ENCODE results near the gene RELA.

Gene RELA

DNA sequence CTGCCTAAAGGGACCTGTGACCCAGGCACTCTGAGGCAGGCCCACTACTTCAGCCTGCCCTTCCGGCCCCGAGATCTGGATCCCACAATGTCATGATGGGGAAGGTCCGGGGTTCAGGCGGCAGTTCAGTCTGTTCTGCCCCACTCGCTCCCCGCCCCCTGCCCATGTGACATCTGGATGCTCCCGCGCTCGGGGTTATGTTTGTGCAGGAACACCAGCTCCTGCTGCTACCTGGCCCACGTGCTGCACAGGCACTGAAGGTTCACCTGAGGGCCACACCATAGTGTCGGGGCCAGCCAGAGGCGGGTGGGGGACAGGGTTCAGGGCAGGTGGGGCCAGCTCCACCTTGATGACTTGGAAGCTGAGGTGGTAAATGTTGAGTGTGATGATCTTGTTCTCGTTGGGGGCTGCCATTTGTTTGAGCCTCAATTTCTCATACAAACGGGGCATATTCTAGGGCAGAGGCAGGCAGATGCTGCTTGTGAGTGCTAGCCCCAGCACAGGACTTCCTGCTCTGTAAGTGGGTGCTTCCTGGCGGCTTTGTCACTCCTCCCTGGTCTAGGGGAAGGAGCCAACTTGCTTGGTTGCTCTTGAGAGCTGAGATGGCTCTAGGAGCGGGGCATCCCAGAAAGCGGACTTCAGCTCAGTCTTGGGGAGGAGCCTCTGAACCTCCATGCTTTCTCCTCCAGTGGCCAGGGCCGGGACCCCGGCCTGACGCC is 29.2 kb downstream of the RELA start:
- DNase-seq (ENCODE audit: low spot score), result no peak

DNA sequence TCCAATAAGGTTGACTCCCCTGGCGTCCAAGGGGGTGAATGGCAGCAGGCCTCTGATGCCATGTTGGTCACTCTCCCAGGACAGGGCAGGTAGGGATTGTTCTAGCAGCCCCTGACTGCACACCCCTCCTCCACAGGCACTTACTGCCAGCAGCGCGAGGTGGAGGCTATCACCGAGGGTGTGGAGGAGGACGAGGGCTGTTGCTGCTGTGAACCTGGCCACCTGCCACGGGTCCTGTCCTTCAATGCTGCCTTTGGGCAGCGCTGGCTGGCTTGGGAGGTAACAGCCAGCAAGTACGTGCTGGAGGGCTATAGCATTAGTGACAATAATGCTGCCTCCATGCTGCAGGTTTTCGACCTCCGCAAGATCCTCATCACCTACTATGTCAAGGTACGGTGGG is 32.5 kb downstream of the RELA start:
- DNase-seq (ENCODE audit: low spot score), result no peak

DNA sequence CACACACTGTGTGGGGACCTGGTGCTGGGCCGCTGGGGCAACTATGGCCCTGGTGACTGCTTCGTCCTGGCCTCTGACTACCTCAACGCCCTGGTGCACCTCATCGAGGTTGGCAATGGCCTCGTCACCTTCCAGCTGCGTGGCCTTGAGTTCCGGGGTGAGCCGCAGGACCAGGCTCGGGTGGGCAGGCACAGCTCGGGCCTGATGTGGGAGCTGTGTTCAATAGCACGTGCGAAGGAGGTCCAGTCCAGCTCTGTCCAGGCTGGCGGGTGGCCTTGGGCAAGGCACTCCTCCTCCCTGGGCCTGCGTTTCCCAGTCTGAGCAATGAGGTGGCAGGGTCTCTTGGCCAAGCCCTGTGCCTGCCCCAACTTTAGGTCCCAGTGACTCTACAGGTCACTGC is 33.1 kb downstream of the RELA start:
- DNase-seq (ENCODE audit: low spot score), result no peak

DNA sequence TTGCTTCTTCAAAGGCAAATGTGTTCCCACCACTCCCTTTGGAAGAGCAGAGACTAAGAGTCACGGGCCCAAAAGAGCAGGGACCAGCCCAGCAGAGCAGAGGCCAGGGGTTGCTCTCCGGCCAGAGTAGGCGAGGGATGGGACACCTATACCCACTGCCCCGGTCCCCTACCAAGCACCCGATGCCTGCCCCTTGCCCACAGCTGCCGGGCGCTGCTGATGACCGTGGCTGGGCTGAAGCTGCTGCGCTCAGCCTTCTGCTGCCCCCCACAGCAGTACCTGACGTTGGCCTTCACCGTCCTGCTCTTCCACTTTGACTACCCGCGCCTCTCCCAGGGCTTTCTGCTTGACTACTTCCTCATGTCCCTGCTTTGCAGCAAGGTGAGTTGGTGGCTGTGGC is 35.5 kb downstream of the RELA start:
- no peak for DNase-seq (ENCODE audit: low spot score)

DNA sequence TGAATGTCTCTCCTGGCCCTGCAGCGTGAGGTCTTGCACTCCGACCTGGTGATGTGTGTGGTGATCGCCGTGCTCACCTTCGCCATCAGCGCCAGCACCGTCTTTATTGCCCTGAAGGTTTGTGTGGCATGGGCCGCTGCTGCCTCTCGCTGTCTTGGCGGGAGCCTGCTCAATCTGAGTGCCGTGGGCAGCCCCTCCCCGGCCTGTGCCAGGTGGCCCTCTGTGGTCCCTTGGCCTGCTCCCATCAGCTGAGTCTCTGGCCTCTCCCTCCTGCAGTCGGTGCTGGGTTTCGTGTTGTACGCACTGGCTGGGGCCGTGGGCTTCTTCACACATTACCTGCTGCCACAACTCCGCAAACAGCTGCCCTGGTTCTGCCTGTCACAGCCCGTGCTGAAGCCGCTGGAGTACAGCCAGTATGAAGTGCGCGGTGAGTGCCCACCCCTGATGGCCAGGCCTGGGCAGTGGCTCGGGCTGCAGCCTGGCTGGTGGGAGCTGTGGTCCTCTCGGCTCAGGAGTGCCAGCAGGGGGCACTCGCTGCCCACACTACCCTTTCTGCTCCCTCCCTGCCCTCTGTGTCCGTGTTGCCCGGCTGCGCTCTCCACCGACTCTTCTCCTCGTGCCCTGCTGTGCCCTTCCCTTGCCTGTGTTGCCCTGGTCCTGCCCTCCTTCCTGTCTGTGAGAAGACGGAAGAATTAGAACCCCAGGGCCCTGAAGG is 36.9 kb downstream of the RELA start:
- DNase-seq (ENCODE audit: low spot score), result peak; percentile 52

DNA sequence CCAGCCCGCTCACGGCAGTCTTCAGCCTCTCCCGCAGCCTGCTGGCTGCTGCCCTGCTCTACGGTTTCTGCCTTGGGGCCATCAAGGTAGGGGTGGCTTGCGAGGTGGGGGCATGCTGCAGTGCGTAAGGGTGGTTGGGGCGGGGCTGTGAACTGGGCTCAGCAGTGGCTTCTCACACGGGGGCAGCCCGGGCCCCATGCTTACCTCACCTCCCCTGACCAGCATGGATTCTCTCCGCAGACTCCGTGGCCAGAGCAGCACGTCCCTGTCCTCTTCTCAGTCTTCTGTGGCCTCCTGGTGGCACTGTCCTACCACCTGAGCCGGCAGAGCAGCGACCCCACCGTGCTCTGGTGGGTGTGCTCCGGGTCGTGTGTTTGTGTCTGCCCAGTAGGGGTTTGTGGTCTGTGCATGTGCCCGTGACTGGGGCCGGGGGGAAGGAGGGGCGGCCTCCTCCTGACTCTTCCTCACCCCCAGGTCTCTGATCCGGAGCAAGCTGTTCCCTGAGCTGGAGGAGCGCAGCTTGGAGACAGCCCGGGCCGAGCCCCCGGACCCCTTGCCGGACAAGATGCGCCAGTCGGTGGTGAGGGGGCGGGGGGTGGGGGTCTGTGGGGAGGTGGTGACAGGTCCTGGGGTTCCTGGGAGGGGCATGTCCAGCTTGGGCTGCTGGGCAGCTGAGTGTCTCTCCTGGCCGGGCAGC is 37.6 kb downstream of the RELA start:
- no peak for DNase-seq (ENCODE audit: low spot score)

DNA sequence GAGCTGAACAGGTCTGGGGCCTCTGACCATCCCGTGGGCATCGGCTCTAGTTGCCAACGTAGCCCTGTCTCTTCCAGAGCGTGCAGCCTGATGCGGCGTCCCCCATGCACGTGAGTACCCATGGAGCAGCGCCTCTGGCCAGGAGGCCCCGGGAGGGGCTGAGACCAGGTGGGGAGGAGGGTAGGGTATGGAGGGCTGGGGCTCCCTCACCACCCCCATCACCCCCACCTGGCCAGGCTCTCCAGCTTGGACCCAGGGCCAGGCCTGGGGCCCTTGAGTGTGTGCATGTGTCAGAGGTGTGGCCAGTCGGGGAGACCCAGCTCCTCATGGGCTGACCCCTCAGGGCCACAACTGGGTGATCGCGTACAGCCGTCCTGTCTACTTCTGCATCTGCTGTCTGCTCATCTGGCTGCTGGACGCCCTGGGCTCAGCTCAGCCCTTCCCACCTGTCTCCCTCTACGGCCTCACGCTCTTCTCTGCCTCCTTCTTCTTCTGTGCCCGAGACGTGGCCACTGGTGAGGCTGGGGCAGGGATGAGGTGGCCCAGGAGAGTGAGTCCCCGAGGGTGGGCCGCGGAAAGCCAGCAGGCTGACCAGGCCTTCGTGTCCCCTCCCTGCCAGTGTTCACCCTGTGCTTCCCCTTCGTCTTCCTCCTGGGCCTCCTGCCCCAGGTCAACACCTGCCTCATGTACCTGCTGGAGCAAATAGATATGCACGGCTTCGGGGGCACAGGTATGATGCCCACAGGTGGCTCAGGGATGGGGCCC is 38.7 kb downstream of the RELA start:
- no peak for DNase-seq (ENCODE audit: low spot score)

DNA sequence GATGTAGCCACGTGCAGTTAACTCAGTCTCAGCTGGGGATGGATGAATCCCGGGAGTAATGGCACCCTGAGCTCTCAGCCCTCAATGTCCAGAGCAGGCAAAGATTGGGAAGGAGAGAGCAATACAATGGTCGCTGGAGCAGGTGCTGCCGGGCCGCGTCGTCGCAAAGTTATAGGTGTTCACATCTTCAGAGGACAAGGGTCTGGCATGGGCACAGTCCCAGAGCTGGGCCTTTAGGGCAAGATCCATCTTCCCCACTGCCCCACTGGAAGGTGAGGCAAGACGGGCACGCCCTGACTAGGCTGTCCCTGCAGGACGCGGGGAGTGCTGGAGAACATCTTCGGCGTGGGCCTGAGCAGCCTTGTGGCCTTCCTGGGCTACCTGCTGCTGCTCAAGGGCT is 39.5 kb downstream of the RELA start:
- no peak for DNase-seq (ENCODE audit: low spot score)

DNA sequence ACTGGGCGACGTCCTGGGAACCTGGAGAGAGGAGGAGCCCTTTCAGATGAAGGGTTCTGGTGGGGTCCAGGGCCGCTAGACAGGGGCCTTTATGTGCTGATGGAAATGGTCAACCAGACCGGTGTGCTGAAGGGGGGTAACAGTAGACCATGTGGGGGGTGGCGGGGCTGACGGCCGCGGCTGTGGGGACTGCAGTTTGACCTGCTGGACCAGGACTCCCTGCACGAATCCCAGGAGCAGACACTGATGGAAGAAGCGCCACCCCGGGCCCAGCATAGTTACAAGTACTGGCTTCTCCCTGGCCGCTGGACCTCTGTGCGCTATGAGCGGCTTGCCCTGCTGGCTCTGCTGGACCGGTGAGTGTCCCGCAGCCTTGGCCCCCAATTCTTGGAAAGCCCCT is 40.7 kb downstream of the RELA start:
- no peak for DNase-seq (ENCODE audit: low spot score)

DNA sequence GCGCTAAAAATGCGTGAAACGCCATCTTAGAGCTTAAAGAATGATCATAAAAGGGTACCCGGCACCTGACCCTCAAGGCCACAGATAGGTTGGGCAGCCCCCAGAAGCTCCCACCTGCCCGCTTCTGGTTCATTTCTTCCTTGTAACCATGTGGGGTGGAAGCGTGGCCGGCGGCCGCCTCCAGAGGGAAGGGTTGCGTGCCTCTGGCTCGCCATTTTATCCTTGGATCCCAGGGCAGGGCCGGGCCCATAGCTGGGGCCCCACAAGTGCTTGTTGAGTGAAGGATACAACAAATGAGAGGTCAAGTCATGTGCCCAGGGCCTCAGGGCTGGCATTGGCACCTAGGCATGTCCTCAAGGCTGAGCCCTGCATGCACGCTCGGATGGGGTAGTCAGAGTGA is 41.3 kb downstream of the RELA start:
- no peak for DNase-seq (ENCODE audit: low spot score)

DNA sequence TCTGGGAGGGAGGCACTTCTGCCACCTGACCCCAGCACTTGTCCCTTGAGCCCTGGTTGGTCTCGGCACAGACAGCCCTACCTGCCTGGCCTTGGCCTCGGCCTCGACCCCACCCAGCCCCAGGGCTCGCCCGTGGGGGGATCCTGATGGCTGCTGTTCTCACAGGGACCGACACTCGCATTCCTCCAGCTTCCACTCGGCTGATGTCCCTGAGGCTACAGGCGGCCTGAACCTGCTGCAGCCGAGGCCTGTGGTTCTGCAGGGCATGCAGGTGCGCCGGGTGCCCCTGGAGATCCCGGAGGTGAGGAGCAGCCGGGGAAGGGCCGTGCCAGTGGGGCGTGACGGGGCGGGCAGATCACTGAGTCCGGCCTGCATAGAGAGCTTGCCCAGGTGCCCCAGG is 42.0 kb downstream of the RELA start:
- DNase-seq (ENCODE audit: low spot score), result no peak

DNA sequence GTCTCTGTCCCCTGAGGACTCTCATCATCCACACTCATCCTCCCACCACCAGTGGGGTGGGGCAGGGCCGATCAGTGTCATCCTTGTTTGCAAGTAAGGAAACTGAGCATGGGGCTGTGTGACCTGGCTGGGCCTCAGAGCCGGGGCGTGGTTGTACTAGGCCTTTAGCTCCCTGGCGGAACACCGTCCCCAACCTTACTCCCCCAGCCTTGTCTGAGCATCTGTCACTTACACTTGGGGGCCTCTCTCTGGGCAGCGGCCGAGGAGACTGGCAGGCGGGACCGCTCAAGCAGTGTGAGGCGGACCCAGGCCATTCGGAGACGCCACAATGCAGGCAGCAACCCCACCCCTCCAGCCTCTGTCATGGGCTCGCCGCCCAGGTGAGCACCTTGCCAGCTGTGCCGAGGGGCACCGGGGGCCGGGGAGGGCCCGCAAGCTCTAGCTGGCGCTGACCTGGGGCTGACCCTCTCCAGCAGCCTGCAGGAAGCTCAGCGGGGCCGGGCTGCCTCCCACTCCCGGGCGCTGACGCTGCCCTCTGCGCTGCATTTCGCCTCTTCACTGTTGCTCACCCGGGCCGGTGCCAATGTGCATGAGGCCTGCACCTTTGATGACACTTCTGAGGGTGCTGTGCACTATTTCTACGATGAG is 43.3 kb downstream of the RELA start:
- no peak for DNase-seq (ENCODE audit: low spot score)

DNA sequence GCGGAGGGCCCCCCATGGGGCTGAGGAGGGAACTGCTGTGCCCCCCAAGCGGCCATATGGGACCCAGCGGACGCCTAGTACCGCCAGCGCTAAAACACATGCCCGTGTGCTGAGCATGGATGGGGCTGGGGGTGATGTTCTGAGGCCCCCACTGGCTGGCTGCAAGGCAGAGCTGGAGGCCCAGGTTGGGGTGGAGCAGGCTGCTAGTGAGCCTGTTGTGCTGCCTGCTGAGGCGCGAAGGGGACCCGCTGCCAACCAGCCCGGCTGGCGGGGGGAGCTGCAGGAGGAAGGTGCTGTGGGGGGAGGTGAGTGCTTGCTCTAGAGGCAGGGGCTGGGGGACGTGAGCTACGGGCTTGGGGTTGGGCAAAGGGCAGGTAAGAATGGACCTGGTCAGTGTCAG is 44.0 kb downstream of the RELA start:
- DNase-seq (ENCODE audit: low spot score), result no peak

DNA sequence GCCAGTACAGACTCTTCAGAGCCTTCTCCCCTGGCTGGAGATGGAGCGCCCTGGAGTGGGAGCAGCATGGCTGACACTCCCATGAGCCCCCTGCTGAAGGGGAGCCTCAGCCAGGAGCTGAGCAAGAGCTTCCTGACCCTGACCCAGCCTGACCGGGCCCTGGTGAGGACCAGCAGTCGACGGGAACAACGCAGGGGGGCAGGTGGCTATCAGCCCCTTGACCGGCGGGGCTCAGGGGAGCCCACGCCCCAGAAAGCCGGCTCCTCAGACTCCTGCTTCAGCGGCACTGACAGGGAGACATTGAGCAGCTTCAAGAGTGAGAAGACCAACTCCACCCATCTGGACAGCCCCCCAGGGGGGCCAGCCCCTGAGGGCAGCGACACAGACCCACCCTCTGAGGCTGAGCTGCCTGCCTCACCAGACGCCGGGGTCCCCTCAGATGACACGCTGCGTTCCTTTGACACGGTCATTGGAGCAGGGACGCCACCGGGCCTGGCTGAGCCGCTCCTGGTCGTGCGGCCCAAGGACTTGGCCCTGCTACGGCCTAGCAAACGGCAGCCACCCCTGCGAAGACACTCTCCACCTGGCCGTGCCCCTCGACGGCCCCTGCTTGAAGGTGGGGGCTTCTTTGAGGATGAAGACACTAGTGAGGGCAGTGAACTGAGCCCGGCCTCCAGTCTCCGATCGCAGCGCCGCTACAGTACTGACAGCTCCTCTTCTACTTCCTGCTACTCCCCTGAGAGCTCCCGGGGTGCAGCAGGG is 44.5 kb downstream of the RELA start:
- DNase-seq (ENCODE audit: low spot score), result no peak

DNA sequence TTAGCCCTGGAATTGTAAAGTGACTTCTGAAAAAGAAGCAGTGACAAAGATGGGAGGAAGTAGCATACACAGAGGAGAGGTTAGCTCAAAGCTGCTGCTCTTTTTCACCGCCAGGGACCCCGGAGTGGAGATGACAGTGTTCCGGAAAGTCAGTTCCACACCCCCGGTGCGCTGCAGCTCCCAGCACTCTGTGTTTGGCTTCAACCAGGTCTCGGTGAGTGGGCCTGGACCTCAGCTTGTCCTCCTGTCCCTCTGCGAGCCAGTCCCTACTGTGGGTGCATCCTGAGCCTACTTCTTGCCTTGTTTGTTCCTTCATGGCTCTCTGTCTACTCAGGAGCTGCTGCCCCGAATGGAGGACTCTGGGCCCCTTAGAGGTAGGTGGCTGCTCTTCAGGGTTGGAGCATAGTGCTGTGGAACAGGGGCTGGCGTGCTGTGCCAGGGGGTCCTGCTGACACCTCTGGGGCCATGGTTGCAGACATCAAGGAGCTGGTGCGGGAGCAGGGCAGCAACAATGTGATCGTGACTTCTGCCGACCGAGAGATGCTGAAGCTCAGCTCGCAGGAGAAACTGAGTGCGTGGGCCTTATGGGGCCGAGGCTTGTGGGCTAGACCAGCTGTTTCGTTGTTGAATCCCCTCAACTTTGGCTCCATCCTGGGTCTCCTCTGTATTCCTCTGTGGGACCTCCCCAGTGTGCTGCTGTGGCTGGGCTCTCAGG is 45.4 kb downstream of the RELA start:
- no peak for DNase-seq (ENCODE audit: low spot score)

DNA sequence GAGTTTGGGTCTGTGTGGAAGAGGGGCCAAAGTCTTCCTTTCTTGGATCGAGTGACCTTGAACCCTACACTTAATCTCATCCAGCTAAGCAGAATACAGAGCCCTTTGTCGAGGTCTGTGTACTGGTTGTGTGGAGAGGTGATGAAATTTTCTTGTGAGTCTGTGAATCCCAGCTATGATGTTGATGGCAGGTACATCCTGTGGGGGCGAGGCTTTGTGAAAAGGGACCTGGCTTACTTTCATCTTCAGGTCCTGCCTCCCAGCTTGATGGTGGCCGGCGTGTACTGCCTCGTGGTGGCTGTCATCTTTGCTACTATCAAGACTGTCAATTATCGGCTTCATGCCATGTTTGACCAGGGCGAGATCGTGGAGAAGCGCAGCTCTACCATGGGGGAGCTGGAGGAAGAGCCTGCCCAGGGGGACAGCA is 46.1 kb downstream of the RELA start:
- DNase-seq (ENCODE audit: low spot score), result no peak

DNA sequence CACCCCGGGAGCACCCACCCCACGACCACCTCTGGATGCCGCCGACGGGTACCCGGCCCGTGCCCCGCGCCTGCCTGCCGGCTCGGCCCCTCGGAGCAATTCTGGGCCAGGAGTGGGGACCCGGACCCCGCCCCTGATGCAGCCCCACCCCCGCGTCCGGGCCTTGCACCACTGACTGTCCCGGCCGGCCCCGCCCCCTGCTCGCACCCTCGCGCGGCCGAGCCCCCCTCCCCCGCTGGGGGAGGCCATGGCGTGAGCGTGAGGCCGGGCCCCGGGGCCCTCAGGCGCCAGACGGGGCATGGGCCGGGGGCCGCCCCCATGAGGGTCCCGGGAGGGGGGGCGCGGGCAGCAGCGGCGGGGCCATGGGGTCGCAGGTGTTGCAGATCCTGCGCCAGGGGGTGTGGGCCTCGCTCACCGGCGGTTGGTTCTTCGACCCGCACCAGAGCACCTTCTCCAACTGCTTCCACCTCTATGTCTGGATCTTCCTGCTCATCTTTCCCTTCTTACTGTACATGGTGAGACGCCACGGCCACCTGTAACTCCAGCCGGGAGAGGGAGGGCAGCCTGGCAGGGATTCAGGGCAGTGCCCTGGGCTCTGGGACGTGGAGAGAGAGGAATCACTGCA is 46.7 kb downstream of the RELA start:
- DNase-seq (ENCODE audit: low spot score), result peak; percentile 48

DNA sequence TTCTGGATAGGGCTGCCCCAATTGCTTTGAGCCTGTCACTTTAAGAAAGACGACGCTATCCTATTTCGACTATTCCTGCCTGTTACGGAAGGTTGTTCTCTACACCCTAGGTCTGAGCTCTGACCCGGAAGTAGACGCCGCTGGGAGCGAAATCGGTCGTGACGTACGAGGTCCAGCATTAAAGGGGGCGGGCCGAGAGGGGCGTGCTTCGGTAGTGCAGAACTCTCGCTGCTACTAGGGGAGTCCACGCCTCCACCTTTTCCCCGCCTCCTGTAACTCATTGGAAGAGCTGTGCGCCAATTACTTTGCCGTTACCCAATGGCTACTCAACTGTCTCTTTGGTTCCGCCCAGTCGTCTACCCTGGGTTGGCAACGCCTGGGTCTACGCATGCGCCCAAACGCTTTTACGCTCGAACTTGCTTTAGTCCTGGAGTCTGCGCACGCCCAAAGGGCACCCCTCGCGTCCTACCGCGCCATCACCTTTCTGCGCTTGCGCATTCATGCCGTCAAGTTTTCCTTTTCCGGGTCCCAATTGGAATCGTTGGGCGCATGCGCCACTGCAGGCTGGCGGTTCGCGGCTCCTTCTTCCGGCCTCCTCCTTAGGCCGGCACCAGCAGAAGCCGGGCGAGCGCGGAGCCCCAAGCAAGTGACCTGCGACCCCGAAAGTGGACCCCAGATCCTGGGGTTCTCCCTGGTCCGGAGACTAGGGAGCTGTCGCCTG is 47.3 kb downstream of the RELA start, which contains the start of gene PCNX3:
PCNX3 (plus strand) TSS at position 548 of the 721 bp plus-strand sequence. CDS start 536 bp downstream, outside the sequence.
- DNase-seq (ENCODE audit: low spot score), result peak; percentile 100

Measured in AG08395 (cell line).